Adrenal gland (tissue), 5 donors: Measurements from ENCODE around the gene GBP6.

ENCODE experiments used
- CTCF ChIP-seq, 6 experiments: fragments of 450-650 bp in 4 of 6; fragments of 200-600 bp in 2 of 6; sonication (generic) in 1 of 6; IDR thresholded peaks; 1 replicate in 5 of 6; 2 replicates in 1 of 6; pipeline versions ENCODE4 v1.5.1 to v1.8.0; 2016 to 2021; ENCODE audit warnings: antibody characterized with exemption in 6 of 6, mild to moderate bottlenecking in 2 of 6, moderate library complexity in 1 of 6
- POLR2A ChIP-seq, 2 donors: fragments of 450-650 bp; IDR thresholded peaks; one replicate each; pipeline ENCODE4 v1.6.1; 2017; ENCODE audit warnings: antibody characterized with exemption in 2 of 2, mild to moderate bottlenecking in 2 of 2, moderate library complexity in 1 of 2
- donor health status: DM: no; HTN: no; CAD: no.

GRCh38 chr1:89378001-89378400 lies 14.1 kb downstream of the GBP6 start:
- TF ChIP-seq CTCF (IDR thresholded peaks at IDR 0.05) (no peak), POLR2A (IDR thresholded peaks at IDR 0.05) (no peak)
